ENCODE results near the gene APBA2.

Gene APBA2

DNA sequence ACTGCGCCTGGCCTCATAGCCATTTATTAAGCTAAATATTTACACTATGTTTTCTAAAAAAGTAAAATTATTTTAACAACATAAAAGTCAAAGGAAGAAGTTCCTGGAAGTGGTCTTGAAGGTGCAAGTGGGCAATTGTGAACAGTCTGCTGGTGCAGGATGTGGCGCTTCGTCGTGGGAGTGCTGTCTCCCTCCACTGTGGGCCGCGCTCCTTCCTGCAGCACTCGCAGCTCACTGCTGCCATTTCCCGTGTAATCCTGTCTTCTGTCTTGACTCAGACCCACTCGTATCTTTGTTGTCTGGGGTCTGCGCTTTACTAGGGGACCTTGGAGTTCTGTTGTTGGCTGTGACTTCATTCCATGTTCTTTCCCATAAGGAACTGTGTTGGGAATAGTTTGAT, 56.3 kb downstream of the APBA2 start:
- peak; percentile 23 for DNase-seq

DNA sequence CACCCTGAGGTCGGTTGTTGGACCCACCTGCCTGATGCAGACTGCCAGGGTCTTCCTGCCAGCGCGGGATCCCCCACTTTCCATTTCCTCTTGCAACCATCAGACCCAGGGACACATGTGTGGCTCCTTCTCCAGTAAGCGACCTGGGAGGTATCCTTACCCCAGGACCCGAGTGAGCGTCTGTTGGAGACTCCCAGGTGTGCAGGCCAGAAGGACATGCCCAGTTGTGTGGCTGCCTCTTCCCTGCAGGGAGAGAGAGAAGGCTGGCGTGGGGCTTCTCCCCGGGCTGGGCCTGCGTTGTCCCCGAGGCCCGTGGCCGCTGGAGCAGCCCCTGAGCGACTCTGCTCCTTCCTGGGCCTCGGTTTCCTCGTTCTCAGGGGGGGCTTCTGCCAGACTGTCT, 56.8 kb downstream of the APBA2 start:
- no peak for DNase-seq

DNA sequence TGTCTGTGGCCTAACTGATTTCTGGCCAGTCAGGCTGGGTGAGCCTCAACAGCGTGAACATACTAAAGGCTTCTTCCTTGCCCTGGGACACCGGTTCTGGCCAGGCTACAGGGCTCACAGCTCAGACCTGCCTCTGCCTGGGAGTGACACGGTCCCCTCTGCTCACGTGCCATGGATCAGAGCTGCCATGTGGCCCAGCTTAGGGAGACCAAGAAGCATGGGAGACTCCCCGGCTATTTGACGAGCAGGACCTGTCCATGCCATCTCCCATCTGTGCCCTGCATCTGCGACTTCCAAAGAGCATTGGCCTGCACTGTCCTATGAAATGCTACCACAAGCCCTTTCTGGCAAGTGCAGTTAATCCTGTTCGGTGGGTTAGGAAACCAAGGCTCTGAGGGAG, 57.4 kb downstream of the APBA2 start:
- no peak for DNase-seq

DNA sequence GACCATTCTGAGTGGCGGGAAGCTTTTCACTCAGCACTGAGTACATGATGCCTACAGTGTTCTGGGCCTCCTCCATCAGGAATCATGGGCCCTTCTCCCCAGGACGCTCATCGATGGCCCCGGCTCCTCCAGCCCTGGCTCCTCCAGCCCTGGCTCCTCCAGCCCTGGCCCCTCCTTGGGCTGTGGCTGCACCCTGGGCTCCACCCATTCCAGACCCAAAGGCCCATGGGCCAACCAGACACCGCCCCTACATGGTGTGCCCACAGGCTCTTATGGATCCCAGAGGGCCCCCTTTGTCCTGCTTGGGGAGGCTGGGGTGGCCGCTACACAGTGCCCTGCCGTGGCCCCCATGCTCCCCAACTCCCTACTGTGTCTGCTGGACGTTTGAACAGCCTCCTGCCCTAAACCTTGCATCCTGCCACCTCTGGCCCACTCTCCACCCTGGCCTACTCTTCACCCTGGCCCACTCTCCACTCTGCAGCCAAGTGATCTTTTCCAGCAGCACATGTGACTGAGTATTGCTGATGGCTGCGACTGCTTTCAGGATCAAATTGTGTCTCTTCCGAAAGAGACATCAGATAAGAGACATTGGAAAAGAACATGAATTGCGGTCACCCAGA, 57.9 kb downstream of the APBA2 start:
- no peak for DNase-seq

DNA sequence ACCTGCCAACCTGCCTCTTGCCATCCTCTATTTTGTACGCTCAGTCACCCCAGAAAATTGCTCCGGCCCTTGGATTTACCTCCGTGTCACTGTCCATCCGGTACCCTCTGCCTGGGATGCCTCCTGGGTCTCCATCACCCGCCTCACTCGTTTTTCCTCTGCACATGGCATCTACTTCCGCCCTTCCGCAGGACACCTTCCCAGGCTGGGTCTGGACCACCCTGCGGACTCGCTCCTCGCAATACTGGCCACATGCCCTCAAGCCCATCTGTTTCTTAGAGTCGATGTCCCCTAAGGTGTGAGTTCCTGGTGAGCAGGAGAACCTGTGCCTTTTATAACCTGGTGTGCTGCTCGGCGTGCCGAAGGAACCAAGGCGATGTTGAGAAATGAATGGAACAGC, 58.5 kb downstream of the APBA2 start:
- DNase-seq = no peak

DNA sequence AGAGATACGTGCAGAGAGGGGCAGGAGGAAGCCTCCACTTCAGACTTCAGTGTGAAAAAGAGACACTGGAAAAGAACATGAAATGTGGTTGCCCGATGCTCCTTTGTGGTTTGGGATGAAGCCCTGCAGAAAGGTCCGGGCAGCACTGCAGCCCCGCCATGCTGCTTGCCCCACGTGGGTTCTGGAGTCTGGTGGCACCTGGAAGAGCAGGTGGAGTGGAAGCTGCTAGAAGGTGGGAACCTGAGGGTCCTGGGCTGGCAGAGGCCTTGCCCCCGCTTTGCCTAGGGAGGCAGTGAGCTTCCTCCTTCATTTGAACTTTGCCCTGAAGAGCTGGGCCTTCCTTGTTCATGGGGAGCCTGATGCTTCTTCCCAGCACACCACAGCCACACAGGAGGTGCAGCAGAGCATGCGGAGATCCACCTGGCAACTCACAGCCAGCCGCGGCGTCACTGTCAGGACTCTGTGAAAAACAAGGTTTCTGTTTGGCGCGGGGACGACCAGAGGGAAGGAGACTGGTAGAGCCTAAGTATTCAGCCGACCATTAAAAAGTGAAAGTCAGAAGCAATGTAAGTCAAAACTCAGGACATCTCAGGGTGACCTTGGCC, 59.0 kb downstream of the APBA2 start:
- no peak for DNase-seq

DNA sequence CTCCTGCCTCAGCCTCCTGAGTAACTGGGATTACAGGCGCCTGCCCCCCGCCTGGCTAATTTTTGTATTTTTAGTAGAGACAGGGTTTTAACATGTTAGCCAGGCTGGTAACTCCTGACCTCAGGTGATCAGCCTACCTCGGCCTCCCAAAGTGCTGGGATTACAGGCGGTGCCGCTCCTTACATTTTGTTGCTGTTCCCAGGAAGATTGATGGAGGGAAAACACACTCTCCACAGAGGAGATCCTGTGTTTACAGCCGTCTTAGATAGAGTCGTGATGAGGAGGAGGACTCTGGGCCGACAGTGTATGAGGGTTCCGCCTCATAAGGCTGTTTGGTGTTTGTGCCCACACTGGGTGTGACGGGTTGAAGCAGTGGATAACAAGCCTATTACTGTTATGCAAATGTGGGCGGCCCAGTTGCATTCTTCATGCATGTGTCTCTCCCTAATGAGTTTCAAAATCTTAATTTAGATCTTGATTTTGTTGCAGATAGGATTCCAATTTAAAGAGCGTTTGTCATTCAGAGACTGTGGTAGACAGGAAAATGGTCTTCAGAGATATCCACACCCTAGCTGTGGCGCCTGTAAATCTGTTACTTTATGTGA, 60.0 kb downstream of the APBA2 start:
- no peak for DNase-seq

DNA sequence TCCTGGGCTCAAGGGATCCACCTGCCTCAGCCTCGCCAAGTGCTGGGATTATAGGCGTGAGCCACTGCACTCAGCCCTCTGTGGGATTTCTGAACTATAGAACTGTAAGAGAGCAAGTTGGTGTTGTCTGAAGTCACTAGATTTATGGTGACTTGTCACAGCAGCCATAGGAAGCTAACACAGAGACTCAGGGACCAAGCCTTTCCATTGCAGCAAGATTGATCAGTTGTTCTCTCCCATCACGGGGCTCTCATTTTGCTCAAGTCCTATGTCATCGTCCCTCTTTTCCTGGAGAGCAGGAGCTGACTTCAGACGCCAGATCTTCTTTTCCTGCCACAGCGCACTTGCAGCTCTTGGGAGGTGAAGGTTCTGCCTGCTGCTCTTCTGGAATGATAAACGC, 61.0 kb downstream of the APBA2 start:
- no peak for DNase-seq

DNA sequence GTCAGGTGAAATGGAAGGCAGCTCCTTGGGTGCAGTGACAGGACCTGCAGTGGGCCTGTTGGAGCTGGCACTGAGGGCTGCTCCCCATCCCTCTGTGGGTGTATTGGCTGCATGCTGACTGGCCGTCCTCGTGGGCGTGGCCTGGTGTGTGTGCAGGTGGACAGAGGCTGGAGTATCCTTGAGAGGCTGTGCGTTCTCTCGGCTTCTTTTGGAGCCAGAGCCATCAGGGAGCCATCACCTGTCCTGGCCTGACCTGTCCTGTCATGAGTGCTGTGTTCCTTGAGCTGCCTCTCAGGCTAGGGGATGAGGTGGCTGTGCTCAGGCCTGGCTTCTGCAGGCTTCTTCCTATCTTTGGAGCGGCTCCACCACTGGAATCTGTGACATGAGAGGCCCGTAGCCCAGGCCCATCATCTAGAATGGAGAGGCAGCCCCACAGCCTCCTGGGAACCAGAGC, 61.5 kb downstream of the APBA2 start:
- no peak for DNase-seq

DNA sequence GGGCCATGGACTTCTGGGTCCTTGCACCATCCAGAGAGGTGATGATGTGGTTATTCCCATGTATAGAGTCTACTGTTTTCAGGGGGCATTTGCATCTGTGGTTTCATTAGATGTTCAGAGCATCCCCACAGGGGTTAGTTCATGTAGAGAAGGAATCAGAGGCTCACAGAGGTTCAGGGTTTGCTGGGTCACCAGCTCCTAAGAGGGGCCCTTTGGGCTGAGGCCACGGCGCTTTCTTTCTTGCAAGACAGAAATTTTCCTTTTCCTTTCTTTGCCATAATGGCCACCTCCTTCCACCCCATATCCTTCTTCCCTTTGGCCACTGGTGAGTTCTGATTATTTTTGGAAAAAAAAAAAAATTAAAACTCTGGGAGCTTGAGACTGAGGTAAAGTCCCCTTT, 62.3 kb downstream of the APBA2 start:
- no peak for DNase-seq

DNA sequence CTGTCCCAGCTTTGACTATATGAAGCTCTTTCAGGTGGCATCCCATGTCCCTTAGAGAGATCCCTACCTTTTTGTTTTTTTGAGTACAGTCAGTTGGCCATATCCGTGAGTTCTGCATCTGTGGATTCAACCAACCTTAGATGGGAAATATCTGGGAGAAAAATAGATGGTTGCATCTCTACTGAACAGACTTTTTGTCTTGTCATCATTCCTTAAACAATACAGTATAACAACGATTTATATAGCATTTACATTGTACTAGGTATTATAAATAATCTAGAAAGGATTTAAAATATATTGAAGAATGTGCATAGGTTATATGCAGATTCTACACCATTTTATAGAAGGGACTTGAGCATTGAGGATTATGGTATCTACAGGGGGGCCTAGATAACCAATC, 65.1 kb downstream of the APBA2 start:
- no peak for DNase-seq

DNA sequence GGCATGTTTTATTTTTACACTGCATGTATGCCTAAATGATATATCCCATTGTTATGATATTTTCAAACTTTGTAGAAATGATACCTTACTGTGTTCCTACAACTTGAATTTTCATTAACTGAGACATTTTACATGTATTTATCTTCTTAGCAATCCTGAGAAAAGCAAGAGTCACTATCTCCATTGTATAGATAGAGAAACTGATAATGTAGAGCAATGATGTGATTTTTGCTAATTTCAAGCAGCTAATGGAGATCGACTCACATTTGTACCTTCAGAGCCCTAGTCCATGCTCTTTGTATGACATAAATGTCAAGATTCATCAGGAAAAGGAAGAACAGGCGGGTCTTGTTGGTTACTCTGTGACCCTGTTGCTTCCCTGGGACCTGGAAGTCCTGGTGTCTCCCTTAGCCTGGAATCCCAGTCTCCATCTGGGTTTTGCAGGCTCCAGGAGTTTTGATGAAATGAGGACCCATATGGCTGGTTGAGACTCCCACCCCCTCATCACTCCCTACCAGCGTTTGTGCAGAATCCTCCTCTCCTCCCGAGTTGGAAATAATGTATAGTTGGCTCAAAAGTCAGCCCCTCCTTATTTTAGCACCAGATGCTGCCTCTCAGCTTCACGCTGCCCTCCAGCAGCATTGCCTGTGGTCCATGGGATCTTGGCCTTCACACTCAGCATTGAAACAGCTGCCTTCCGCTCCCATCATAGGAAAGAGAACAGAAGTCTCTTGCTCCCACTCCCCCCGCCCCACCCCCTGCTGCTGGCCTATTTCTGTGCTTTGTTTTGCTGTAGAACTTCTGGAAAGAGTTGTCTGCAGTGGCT, 67.1 kb downstream of the APBA2 start:
- DNase-seq = no peak

DNA sequence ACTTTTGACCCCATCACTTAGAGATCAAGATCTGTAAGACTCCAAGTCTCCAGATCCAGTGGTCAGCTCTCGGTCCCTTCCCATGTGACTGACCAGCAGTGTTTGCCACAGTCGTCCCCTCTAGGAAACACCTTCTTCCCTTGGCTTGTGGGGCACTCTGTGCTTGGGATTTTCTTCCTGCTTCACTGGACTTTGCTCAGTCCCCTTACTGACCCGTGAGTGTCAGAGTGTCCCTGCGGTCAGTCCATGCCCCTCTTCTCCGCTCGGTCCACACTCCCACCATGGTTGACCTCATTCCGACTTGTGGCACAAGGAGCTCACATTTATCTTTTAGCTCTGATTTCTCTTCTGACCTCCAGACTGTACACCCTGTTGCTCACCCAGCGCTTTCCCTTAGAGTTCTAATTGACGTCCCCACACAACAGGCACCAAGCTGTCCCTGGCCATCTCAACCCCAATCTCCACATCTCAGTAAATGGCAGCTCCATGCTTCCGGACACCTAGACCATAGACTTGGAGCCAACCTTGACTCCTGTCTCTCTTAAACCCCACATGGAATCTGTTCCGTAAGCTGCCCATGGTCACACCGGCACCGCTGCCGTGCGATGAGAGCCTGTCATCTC, 67.9 kb downstream of the APBA2 start:
- no peak for DNase-seq

DNA sequence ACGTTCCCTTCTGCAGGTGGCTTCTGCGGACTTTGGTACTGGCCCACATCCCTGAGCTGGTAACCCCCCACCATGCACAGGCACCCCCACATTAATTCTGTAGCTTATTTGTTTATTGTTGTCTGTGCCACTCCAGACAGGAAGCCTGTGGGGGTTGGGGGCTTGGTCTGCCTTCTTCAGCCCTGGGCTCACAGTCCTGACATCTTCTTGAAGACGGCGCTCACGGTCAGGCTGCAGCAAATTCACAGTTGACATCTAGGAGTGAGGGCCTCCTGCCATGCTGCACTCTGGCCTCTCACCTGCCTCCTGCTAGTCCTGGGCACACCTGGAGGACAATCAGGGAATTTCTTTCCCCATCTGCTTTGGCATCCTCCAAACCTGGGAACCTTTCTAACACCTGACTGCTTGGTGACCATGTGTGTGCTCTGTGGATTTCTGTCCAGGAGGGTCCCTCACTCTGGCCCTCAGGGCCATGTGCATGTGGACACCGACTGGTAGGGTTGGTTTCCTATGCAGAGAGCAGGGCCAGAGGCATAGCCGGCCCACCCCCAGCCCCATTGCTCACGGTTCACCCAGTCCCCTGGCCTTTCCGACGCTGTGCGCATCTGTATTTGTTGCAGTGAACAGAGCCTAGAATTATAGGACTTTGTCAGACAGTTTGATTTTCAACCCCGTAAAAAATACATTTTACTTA, 68.8 kb downstream of the APBA2 start:
- DNase-seq = no peak

DNA sequence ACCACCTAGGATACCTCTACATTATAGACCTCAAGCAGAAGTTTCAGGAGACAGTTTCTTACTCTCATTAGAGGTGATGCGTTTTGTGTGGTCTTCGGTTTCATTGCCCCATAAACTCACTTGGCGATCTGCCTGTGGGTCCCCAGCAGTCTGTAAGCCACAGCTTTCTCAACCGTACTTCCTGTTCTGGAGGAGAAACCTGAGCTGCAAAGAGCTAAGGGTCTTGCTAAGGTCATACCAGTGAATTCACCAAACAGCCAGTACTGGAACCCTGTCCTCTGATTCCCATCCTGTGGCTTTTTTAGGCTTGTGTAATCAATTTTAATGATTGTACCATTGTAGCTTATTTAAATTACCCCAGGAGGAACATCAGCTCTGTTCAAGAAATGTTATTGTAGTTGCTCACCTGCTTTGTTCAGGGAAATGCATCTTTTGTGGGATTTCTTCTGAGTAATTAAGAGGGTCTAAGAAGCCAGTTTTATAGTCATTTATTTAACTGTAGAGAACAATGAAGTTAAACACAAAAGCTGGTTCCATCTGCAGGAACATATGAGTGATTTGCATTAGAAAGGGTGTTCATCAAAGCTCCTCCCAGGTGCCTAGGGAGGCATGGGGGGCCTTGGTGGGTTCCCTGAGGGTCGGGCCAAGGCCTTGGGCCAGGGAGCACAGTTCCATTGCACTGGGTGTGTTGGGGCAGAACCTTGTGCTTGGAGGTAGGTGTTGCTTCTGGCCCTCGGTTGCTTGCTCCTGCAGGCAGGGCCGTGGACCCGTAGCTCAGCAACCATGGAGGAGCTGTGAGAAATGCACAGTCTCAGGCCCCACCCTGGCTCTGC, 69.6 kb downstream of the APBA2 start:
- DNase-seq = no peak

DNA sequence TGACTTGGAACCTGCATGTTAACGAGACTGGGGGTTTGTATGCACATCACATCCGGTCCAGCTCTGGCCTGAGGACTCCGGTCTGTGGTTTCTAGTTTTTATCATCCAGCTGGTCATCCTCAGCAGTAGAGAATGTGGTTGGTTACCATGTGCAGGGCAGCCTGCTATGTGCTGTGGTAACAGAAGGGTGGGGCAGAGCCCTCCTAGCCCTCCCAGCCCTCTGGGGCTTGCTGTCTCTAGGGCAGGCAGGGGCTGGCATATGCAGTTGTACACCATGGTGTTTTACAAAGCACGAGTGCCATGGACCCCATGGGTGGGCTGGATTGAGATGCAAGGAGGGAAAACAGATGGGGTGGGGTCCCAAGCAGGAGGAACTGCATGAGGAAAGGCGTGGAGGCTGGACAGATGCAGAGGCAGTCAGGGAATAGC, 70.2 kb downstream of the APBA2 start:
- DNase-seq = no peak

DNA sequence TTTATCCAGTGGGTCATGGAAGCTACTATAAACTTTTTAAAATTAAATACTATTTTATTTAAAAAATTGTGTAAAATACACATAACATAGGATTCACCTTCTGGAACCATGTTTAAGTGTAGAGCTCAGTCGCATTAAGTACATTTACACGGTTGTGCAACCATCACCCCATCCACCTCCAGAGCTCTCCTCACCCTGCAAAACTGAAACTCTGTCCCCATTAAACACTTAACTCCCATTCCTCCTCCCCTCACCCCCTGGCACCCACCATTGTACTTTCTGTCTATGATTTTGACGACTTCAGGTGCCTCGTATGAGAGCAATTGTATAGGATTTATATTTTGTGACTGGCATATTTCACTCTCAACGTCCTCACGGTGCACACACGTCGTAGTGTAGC, 70.7 kb downstream of the APBA2 start:
- no peak for DNase-seq

DNA sequence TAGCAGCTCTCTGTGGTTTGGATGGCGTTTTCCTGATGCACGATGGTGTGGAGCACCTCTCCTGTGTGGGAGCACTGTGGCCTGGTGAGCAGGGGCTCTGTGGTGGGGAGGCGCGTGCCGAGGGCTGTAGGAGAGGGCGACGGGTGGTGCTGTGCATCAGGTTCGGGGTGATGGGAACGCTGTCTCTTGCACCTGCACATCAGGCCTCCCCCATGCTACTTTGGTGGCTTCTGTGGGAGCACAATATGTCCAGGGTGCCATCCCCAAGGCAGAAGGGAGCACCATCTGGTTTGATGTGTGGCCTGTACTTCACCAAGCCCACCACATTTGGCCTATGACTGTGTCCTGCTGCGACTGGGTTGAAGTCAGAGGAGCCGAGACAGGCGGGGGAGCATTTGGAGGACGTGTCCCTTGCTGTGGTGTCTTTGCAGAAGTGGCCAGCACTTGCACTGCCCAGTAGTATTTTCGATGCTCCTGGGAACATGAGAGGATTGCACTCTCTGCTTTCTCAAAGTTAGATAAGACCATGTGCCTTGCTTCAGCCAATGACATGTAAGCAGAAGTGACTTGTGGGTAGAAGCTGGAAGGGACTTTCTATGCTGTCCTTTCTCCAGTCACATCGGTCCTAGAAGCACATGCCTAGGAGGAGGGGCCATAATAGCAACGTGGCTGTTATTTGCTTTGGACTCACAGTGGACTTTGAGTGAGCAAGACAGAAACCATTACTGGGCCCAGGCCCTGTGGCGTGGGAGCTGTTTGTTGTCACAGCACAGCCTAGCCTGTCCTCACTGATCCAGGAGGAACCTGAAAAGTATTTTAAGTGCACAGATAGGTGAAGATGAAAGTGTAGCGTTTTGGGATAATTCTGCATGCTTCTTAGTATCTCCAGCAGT, 72.1 kb downstream of the APBA2 start:
- no peak for DNase-seq

DNA sequence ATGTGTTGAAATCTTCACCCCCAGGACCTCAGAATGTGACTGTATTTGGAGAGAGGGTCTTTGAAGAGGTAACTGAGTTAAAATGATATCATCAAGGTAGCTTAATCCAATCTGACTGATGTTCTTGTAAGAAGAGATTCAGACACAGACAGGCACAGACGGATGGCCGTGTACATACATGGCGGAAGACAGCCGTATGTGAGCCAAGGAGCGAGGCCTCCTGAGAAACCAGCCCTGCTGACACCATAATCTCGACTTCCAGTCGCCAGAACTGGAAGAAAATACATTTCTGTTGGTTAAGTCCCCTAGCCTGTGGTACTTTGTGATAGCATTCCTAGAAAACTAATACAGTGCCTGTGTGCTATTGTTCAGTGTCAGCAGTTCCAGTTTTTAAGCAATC, 73.6 kb downstream of the APBA2 start:
- no peak for DNase-seq

DNA sequence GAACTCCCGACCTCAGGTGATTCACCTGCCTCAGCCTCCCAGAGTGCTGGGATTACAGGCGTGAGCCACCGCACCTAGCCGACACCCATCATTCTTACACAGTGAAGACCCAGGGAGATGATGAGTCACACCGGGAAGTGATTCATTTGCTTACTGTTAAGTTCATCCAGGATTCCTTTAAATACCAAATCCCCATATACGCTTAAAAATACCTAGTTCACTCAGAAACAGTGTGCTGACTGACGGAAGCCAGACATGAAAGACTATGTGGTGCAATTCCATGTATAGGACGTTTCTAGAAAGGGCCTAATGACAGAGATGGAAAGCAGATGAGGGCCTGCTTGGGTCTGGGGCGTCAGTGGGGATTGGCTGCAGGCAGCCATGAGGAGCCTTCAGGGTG, 75.2 kb downstream of the APBA2 start:
- no peak for DNase-seq

DNA sequence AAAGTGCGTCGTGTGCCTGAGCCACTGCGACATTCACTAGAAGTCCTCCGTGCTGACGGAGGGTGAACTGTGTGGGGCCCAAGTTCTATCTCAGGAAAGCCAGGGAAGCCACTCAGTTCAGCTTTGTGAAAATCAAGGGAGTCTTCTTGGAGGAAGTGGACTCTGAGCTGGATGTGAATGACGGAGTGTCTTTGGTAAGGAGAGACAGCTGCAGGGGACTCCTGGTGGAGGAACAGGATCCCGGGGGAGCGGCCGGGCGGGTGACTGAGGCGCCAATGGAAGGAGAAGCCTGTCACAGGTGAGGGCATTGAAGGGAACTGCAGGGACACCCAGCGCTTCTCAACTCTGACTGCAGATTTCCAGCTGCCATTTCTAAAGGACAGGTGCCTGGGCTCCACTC, 75.6 kb downstream of the APBA2 start:
- DNase-seq = no peak

Data from stimulated activated CD4-positive, alpha-beta T cell treated with anti-CD3 and anti-CD28 coated beads, Interleukin-12 subunit alpha, Interleukin-12 subunit beta, amount 100 ng/mL, for 4 hours (primary cell).